DOHH2 (cell line): ENCODE results near the gene TOP2A.
A peak's percentile ranks its signal among the peaks of the same experiment; 100 is the strongest.
"Not testable (repeated sequence)": the region's sequence is repeated elsewhere in the genome, so short reads cannot be mapped to it uniquely, and the experiment has no call there.

Source experiments
- H3F3A ChIP-seq: fragments of 200-600 bp; sonication (generic), shearing (Covaris generic); 2 replicates; pipeline ENCODE4 v1.6.0; 2016; ENCODE audit warnings: antibody characterized with exemption, mild to moderate bottlenecking; ENCODE audit not compliant: control insufficient read depth, insufficient read depth
- H3K27ac ChIP-seq: fragments of 200-600 bp; sonication (generic); 2 replicates; pipeline ENCODE4 v1.5.1; 2014; ENCODE audit warnings: low read depth, mild to moderate bottlenecking, low read length, moderate library complexity
- H3K27me3 ChIP-seq: fragments of 200-600 bp; sonication (generic); 2 replicates; pipeline ENCODE4 v1.6.1; 2014; ENCODE audit warnings: mild to moderate bottlenecking, low read length, mixed read lengths; ENCODE audit not compliant: control insufficient read depth
- H3K36me3 ChIP-seq: fragments of 200-600 bp; sonication (generic); 2 replicates; pipeline ENCODE4 v1.6.1; 2014; ENCODE audit warnings: mild to moderate bottlenecking, low read length, moderate library complexity, mixed read lengths; ENCODE audit not compliant: control insufficient read depth
- H3K4me1 ChIP-seq: fragments of 200-600 bp; sonication (generic); 2 replicates; pipeline ENCODE4 v1.6.1; 2014; ENCODE audit warnings: mild to moderate bottlenecking, low read length, mixed read lengths; ENCODE audit not compliant: control insufficient read depth
- H3K4me2 ChIP-seq: fragments of 200-600 bp; sonication (generic); 2 replicates; pipeline ENCODE4 v1.6.0; 2014; ENCODE audit warnings: mild to moderate bottlenecking, low read length, moderate library complexity
- H3K4me3 ChIP-seq: fragments of 200-600 bp; sonication (generic); 2 replicates; pipeline ENCODE4 v1.5.1; 2014; ENCODE audit warnings: mild to moderate bottlenecking, low read length, mixed read lengths
- H3K79me2 ChIP-seq: fragments of 200-600 bp; sonication (generic); 2 replicates; pipeline ENCODE4 v1.6.1; 2014; ENCODE audit warnings: mild to moderate bottlenecking, low read length, mixed read lengths; ENCODE audit not compliant: control insufficient read depth
- H3K9me2 ChIP-seq: fragments of 200-600 bp; sonication (generic); replicated peaks from 2 replicates; pipeline ENCODE4 v1.6.1; 2014; ENCODE audit warnings: mild to moderate bottlenecking, low read length, mixed read lengths; ENCODE audit not compliant: control insufficient read depth
- H3K9me3 ChIP-seq: fragments of 200-600 bp; sonication (generic); 2 replicates; pipeline ENCODE4 v1.6.1; 2014; ENCODE audit warnings: antibody characterized with exemption, low read length, mixed read lengths; ENCODE audit not compliant: control insufficient read depth, insufficient read depth
- H4K20me1 ChIP-seq: fragments of 200-600 bp; sonication (generic); 2 replicates; pipeline ENCODE4 v1.6.0; 2014; ENCODE audit warnings: low read depth, mild to moderate bottlenecking, antibody characterized with exemption, low read length, moderate library complexity; ENCODE audit not compliant: control insufficient read depth, insufficient read depth
- EZH2phosphoT487 ChIP-seq: fragments of 200-600 bp; sonication (generic); IDR thresholded peaks from 2 replicates; pipeline ENCODE4 v1.6.1; 2017; ENCODE audit warnings: borderline replicate concordance, mild to moderate bottlenecking, antibody characterized with exemption, low read length, moderate library complexity, mixed read lengths
- TF ChIP-seq, protein P1 (sequence below): fragments of 200-600 bp; sonication (generic); IDR thresholded peaks from one replicate; pipeline ENCODE4 v1.5.1; 2014; ENCODE audit warnings: antibody characterized with exemption, mild to moderate bottlenecking, low read depth, low read length; ENCODE audit not compliant: poor library complexity, severe bottlenecking

TOP2A gene

DNA sequence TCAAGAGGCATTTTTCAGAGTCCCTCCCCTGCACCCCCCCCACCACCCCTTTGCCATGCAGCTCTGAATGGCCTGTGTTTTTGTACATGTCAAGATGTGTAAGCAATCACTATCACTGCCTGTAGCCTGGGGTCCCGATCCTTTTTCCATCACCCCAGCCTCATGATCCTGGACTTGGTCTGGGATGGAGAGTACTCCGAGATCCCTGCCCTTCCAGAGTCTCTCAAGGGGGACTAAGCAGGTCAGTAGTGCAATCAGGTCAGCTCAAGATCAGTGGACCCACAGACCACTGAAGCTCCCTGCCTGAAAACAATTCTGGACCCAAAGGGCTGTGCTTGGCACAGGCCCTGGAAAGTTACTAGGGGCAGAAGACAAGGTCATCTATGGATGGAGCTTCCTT, 45.7 kb downstream of the TOP2A start:
- Histone ChIP-seq H3K36me3 (no peaks in the 10 kb centered on the region), H3K9me2 (no peaks in the 10 kb centered on the region), H3K27ac (no peak overlapping the region), H3K4me1 (peaks cover 15% of the 10 kb centered on the region), H3K27me3 (no peaks in the 10 kb centered on the region), H3K79me2 (no peaks in the 10 kb centered on the region), H3K4me3 (no peak overlapping the region), H3K9me3 (no peaks in the 10 kb centered on the region), H3K4me2 (no peak overlapping the region), H3F3A (no peaks in the 10 kb centered on the region), H4K20me1 (no peaks in the 10 kb centered on the region)
- TF ChIP-seq, protein P1, sequence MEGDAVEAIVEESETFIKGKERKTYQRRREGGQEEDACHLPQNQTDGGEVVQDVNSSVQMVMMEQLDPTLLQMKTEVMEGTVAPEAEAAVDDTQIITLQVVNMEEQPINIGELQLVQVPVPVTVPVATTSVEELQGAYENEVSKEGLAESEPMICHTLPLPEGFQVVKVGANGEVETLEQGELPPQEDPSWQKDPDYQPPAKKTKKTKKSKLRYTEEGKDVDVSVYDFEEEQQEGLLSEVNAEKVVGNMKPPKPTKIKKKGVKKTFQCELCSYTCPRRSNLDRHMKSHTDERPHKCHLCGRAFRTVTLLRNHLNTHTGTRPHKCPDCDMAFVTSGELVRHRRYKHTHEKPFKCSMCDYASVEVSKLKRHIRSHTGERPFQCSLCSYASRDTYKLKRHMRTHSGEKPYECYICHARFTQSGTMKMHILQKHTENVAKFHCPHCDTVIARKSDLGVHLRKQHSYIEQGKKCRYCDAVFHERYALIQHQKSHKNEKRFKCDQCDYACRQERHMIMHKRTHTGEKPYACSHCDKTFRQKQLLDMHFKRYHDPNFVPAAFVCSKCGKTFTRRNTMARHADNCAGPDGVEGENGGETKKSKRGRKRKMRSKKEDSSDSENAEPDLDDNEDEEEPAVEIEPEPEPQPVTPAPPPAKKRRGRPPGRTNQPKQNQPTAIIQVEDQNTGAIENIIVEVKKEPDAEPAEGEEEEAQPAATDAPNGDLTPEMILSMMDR, result no peak
- no peak for TF ChIP-seq EZH2phosphoT487

DNA sequence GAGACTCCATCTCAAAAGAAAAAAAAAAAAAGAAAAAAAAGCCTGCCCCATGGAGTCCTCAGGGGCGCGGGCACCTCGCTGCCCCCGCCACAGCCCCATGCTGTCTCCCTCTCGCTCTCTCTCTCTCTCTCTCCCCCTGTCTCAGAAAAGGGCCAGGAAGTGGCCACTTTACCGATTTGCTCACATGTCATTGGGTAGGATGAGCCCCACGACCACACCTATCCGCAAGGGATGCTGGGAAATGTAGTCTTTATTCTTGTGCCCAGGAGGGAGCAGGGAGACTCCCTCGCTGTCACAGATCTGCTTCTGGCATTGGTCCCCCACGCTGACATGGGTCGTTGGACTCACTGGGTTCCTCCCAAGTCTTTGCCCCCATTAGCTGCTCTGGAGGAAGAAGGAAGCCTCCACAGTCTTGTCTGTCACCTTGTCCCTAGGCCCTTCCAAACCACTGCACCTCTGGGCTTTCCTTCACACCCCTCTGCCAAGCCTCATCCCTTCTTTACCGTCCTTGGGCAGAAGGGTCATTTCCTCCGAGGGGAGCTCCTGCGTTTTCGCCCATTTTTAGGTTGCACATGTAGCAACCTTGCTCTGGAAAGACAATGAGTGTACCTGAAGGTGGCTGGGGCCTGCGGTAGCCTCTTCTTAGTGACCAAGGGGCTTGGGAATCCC, 46.3 kb downstream of the TOP2A start:
- H3K9me3 ChIP-seq, result no peaks in the 10 kb centered on the region
- no peak for TF ChIP-seq EZH2phosphoT487
- TF ChIP-seq, protein P1, result no peak
- H3K4me2 ChIP-seq, result peak overlapping the region; percentile 61
- H3K27ac ChIP-seq, result no peak overlapping the region
- H3F3A ChIP-seq, result no peaks in the 10 kb centered on the region
- no peaks in the 10 kb centered on the region for H3K9me2 ChIP-seq
- H3K4me3 ChIP-seq, result peak overlapping the region; percentile 43; the same call in 1 of the 2 replicates
- H3K79me2 ChIP-seq, result no peaks in the 10 kb centered on the region
- peaks cover 15% of the 10 kb centered on the region for H3K4me1 ChIP-seq
- H3K27me3 ChIP-seq, result no peaks in the 10 kb centered on the region
- no peaks in the 10 kb centered on the region for H4K20me1 ChIP-seq
- H3K36me3 ChIP-seq, result no peaks in the 10 kb centered on the region

DNA sequence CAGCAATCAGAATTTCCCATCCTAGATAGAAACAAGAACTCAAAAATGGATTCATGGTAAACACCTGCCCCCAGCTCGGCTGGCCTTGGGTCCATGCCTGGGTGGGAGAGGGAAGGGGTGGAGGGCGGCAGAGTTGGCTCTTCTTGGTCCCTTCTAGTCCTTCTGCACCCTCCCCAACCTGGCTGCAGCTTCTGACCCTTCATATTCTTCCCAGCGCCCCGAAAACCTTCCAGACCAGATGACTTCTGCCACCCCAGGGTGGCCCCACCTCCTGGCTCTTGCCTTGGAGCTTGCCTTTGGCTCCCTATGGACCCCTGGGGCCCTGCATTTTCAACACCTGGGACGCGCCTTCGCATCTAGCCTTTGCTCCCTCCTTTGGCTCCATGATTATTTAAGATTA, 47.8 kb downstream of the TOP2A start:
- Histone ChIP-seq H4K20me1 (no peaks in the 10 kb centered on the region), H3K9me3 (no peaks in the 10 kb centered on the region), H3K9me2 (no peaks in the 10 kb centered on the region), H3K27me3 (no peaks in the 10 kb centered on the region), H3K79me2 (no peaks in the 10 kb centered on the region), H3F3A (no peaks in the 10 kb centered on the region), H3K4me3 (no peak overlapping the region), H3K4me1 (peaks cover 15% of the 10 kb centered on the region), H3K36me3 (no peaks in the 10 kb centered on the region), H3K27ac (no peak overlapping the region), H3K4me2 (no peak overlapping the region)
- TF ChIP-seq, protein P1, result no peak
- no peak for TF ChIP-seq EZH2phosphoT487

DNA sequence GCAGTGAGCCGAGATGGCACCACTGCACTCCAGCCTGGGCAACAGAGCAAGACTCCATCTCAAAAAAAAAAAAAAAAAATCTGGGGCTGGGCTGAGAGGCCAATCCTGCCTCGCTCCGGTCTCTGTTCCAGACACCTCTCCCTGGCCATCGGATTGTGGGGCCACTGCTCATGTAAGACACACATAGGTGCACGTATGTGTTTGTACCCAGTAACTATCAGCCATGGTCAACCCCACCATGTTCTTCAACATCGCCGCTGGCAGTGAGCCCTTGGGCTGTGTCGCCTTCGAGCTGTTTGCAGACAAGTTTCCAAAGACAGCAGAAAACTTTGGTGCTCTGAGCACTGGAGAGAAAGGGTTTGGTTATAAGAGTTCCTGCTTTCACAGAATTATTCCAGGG, 50.0 kb downstream of the TOP2A start:
- not testable (repeated sequence) for H3K27me3 ChIP-seq, H3K4me2 ChIP-seq, H4K20me1 ChIP-seq, H3K4me3 ChIP-seq, H3K36me3 ChIP-seq, H3K27ac ChIP-seq, H3K9me2 ChIP-seq, H3K79me2 ChIP-seq, H3K9me3 ChIP-seq, H3F3A ChIP-seq
- peaks cover 14% of the 10 kb centered on the region for H3K4me1 ChIP-seq
